ENCODE measurements around the gene DDR1.

Gene DDR1

DNA sequence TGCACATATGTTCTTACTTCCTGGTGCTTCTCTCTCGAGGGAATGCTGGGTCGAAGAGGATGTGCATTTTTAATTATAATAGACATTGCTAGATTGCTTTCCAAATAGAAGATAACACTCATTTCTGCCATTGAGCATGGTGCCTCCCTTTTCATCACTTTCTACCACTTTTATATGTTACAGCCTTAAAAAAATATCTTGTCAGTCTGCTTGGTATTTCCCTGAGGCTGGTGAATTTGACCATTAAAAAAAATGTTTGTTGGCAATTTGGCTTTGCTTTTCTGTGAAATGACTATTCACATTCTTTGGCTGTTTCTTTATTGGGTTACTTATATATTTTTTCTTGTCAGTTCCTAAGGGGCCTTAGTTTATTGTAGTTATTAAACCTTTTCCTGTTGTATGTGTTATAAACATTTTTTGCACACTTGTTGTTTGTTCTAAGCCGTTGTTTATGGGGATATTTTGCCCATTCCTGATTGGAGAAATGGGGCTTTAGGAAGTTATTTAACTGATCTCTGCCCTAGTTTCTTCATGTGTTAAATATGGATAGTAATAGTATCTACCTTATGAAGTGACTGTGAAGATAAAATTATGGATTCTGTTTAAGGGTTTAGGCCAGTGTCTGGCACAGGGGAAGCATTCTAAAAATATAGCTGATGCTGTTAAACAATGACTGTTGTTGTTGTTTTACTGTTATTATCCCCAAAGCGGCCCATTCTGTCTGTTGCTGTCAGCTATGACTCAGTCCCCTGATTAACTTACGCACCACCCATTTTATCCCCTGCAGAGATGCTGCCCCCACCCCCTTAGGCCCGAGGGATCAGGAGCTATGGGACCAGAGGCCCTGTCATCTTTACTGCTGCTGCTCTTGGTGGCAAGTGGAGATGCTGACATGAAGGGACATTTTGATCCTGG, 3.8 kb downstream of the DDR1 start:
- H3K9ac ChIP-seq (ENCODE audit: insufficient read length), result no peak overlapping the region
- no peaks in the 10 kb centered on the region for H3K9me3 ChIP-seq (ENCODE audit: low read depth, low read length)
- H3K4me3 ChIP-seq, result peak overlapping the region; percentile 28
- peak overlapping the region; percentile 82 for H3K27ac ChIP-seq
- no peak for DNase-seq (ENCODE audit: low read depth, low spot score)
- TF ChIP-seq EZH2 (IDR thresholded peaks at IDR 0.05) (no peak), FOXP2 (optimal IDR thresholded peaks at IDR 0.05; ENCODE audit: control extremely low read depth, extremely low read length, insufficient read depth) (no peak), POLR2AphosphoS5 (IDR thresholded peaks at IDR 0.05; ENCODE audit: borderline replicate concordance, low read depth, low read length) (no peak)
- peaks cover 31% of the 10 kb centered on the region; the same call in 1 of the 2 replicates for H3K36me3 ChIP-seq (ENCODE audit: insufficient read depth, low read length)

DNA sequence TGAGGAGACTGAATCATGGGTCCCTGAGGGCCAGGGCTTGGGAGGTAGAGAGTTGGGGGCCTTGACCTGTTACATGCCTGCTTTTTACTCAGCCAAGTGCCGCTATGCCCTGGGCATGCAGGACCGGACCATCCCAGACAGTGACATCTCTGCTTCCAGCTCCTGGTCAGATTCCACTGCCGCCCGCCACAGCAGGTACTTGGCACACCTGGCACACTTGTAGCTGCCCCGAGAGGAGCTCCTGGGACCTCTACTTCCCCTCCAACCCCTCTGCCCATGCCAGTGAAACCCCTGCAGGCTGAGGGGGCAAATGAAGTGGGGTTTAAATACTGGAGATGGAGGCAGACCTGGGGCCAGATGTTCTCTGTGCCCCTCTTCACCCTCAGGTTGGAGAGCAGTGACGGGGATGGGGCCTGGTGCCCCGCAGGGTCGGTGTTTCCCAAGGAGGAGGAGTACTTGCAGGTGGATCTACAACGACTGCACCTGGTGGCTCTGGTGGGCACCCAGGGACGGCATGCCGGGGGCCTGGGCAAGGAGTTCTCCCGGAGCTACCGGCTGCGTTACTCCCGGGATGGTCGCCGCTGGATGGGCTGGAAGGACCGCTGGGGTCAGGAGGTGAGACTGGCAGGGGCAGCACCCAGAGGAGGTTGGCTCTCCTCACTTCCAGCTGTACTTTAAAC, 4.6 kb downstream of the DDR1 start:
- Histone ChIP-seq H3K27ac (no peak overlapping the region), H3K9me3 (ENCODE audit: low read depth, low read length) (no peaks in the 10 kb centered on the region), H3K4me3 (no peak overlapping the region), H3K36me3 (ENCODE audit: insufficient read depth, low read length) (peaks cover 31% of the 10 kb centered on the region; the same call in 1 of the 2 replicates), H3K9ac (ENCODE audit: insufficient read length) (no peak overlapping the region)
- TF ChIP-seq POLR2AphosphoS5 (IDR thresholded peaks at IDR 0.05; ENCODE audit: borderline replicate concordance, low read depth, low read length) (no peak), FOXP2 (optimal IDR thresholded peaks at IDR 0.05; ENCODE audit: control extremely low read depth, extremely low read length, insufficient read depth) (no peak), EZH2 (IDR thresholded peaks at IDR 0.05) (no peak)
- DNase-seq (ENCODE audit: low read depth, low spot score), result no peak

DNA sequence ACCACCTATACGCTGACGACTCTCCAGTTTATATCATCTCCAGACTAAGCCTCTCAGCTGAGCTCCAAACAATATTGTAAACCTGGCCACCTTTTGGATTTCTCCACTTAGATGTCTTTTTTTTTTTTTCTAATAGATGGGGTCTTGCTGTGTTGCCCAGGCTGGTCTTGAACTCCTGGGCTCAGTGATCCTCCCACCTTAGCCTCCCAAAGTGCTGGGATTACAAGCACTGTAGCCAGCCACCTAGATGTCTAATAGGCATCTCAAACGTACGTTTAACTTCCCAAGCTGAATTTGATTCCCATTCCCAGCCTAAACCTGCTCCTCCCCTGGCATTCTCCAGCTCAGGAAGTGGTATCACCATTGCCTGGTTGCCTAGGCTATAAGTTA, 5.2 kb downstream of the DDR1 start:
- TF ChIP-seq EZH2 (IDR thresholded peaks at IDR 0.05), result no peak
- TF ChIP-seq FOXP2 (optimal IDR thresholded peaks at IDR 0.05; ENCODE audit: control extremely low read depth, extremely low read length, insufficient read depth), result no peak
- TF ChIP-seq POLR2AphosphoS5 (IDR thresholded peaks at IDR 0.05; ENCODE audit: borderline replicate concordance, low read depth, low read length), result no peak
- no peak overlapping the region for H3K4me3 ChIP-seq
- peaks cover 36% of the 10 kb centered on the region; the same call in 1 of the 2 replicates for H3K36me3 ChIP-seq (ENCODE audit: insufficient read depth, low read length)
- no peaks in the 10 kb centered on the region for H3K9me3 ChIP-seq (ENCODE audit: low read depth, low read length)
- H3K27ac ChIP-seq, result no peak overlapping the region
- DNase-seq (ENCODE audit: low read depth, low spot score), result no peak
- no peak overlapping the region for H3K9ac ChIP-seq (ENCODE audit: insufficient read length)

DNA sequence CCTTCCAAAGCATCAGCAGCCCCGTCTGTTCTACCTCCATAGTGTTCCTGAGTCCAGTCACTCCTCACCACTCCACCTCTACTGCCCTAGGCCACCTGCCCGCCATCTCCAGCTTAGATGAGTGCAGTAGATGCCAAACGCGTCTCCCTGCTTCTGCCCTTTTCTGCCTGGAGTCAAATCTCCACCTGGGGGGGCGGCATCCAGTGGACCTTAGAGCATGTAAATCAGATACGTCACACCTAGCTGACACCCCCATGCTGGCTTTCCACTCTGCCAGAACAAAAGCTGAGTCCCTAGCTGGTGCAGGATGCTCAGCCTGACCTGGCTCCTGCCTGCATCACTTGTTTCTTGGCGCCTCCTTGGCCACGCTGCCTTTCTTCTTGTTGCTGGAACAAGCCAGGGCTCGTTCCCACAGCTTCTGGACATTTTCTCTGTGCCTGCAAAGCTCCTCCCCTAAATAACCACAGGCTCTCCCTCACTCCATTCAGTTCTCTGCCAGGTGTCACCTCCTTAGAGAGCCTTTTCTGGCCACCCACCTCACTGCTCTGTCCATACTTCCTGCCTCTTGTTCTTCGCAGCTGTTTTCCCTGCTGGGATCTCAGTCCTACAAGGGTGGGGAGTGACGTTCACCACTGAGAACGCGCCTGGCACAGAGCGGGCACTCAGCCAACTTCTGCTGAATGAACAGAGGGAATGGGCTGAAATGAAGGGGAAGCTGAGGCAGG, 5.8 kb downstream of the DDR1 start:
- Histone ChIP-seq H3K9me3 (ENCODE audit: low read depth, low read length) (no peaks in the 10 kb centered on the region), H3K27ac (no peak overlapping the region), H3K4me3 (no peak overlapping the region), H3K36me3 (ENCODE audit: insufficient read depth, low read length) (peaks cover 41% of the 10 kb centered on the region; the same call in 1 of the 2 replicates), H3K9ac (ENCODE audit: insufficient read length) (no peak overlapping the region)
- no peak for DNase-seq (ENCODE audit: low read depth, low spot score)
- TF ChIP-seq POLR2AphosphoS5 (IDR thresholded peaks at IDR 0.05; ENCODE audit: borderline replicate concordance, low read depth, low read length) (no peak), FOXP2 (optimal IDR thresholded peaks at IDR 0.05; ENCODE audit: control extremely low read depth, extremely low read length, insufficient read depth) (no peak), EZH2 (IDR thresholded peaks at IDR 0.05) (no peak)

DNA sequence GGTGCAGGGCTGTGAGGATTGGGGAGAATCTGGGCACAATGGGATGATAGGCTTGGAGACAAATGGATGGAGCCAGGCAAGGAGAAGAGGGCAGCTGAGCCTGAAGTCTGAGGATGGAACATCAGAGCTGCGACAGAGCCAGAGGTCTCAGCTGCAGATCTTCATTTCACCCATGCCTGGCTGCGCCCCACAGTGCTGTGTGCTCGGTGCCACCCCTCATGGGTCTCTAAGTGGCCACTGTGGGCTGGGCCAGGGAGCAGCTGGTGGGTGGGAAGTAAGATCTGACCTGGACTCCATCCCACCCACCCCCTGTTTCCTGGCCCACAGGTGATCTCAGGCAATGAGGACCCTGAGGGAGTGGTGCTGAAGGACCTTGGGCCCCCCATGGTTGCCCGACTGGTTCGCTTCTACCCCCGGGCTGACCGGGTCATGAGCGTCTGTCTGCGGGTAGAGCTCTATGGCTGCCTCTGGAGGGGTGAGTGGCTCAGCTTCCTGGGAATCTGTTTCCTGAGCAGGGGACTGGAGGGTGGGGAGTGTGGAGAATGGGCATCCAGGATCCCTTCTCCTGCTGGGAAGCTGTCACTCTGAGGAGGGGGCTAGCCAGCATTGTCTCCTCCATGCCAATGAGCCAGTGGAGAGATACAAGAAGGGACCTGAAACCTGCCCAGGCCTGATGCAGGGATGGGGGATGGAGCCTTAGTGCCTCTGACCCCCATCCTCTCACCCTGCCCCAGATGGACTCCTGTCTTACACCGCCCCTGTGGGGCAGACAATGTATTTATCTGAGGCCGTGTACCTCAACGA, 6.5 kb downstream of the DDR1 start:
- no peak for TF ChIP-seq EZH2 (IDR thresholded peaks at IDR 0.05)
- no peak for TF ChIP-seq POLR2AphosphoS5 (IDR thresholded peaks at IDR 0.05; ENCODE audit: borderline replicate concordance, low read depth, low read length)
- no peak for TF ChIP-seq FOXP2 (optimal IDR thresholded peaks at IDR 0.05; ENCODE audit: control extremely low read depth, extremely low read length, insufficient read depth)
- Histone ChIP-seq H3K9me3 (ENCODE audit: low read depth, low read length) (no peaks in the 10 kb centered on the region), H3K4me3 (no peak overlapping the region), H3K27ac (no peak overlapping the region), H3K36me3 (ENCODE audit: insufficient read depth, low read length) (peaks cover 43% of the 10 kb centered on the region; the same call in 1 of the 2 replicates), H3K9ac (ENCODE audit: insufficient read length) (no peak overlapping the region)
- DNase-seq (ENCODE audit: low read depth, low spot score), result no peak

DNA sequence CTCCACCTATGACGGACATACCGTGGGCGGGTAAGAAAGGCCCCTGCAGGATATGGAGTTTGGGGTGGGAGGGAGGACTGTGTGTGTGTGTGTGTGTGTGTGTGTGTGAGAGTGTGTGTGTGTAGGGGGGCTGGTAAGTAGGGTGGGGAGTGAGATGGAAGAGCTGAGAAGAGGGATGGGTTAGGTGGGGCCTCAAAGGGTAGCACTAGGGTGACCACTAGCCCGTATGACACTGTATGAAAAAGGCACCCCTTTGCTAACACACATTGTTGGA, 7.1 kb downstream of the DDR1 start:
- no peak overlapping the region for H3K27ac ChIP-seq
- H3K9me3 ChIP-seq (ENCODE audit: low read depth, low read length), result no peaks in the 10 kb centered on the region
- TF ChIP-seq POLR2AphosphoS5 (IDR thresholded peaks at IDR 0.05; ENCODE audit: borderline replicate concordance, low read depth, low read length), result no peak
- TF ChIP-seq FOXP2 (optimal IDR thresholded peaks at IDR 0.05; ENCODE audit: control extremely low read depth, extremely low read length, insufficient read depth), result no peak
- TF ChIP-seq EZH2 (IDR thresholded peaks at IDR 0.05), result no peak
- H3K36me3 ChIP-seq (ENCODE audit: insufficient read depth, low read length), result peaks cover 43% of the 10 kb centered on the region; the same call in 1 of the 2 replicates
- no peak overlapping the region for H3K4me3 ChIP-seq
- H3K9ac ChIP-seq (ENCODE audit: insufficient read length), result no peak overlapping the region
- DNase-seq (ENCODE audit: low read depth, low spot score), result no peak

DNA sequence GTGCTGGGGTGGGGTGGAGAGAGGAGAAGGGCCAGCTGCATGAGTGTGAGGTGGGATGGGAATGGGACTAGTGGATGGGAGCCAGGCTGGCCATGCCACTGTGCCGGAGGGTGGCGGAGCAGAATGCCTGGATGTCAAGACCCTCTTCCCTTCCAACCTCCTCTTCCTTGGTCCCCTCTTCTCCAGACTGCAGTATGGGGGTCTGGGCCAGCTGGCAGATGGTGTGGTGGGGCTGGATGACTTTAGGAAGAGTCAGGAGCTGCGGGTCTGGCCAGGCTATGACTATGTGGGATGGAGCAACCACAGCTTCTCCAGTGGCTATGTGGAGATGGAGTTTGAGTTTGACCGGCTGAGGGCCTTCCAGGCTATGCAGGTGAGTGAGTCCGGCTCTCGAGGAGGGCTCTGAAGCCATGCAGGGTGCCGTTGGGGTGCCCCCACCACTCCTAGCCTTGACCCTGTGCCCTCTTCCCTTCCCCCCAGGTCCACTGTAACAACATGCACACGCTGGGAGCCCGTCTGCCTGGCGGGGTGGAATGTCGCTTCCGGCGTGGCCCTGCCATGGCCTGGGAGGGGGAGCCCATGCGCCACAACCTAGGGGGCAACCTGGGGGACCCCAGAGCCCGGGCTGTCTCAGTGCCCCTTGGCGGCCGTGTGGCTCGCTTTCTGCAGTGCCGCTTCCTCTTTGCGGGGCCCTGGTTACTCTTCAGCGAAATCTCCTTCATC, 7.7 kb downstream of the DDR1 start:
- Histone ChIP-seq H3K9ac (ENCODE audit: insufficient read length) (no peak overlapping the region), H3K4me3 (no peak overlapping the region), H3K9me3 (ENCODE audit: low read depth, low read length) (no peaks in the 10 kb centered on the region), H3K27ac (no peak overlapping the region), H3K36me3 (ENCODE audit: insufficient read depth, low read length) (peaks cover 43% of the 10 kb centered on the region; the same call in 1 of the 2 replicates)
- TF ChIP-seq POLR2AphosphoS5 (IDR thresholded peaks at IDR 0.05; ENCODE audit: borderline replicate concordance, low read depth, low read length) (no peak), FOXP2 (optimal IDR thresholded peaks at IDR 0.05; ENCODE audit: control extremely low read depth, extremely low read length, insufficient read depth) (no peak), EZH2 (IDR thresholded peaks at IDR 0.05) (no peak)
- no peak for DNase-seq (ENCODE audit: low read depth, low spot score)
